ENCODE results near the gene NACA.
"Not testable (repeated sequence)": the region's sequence is repeated elsewhere in the genome, so short reads cannot be mapped to it uniquely, and the experiment has no call there.

NACA gene

DNA sequence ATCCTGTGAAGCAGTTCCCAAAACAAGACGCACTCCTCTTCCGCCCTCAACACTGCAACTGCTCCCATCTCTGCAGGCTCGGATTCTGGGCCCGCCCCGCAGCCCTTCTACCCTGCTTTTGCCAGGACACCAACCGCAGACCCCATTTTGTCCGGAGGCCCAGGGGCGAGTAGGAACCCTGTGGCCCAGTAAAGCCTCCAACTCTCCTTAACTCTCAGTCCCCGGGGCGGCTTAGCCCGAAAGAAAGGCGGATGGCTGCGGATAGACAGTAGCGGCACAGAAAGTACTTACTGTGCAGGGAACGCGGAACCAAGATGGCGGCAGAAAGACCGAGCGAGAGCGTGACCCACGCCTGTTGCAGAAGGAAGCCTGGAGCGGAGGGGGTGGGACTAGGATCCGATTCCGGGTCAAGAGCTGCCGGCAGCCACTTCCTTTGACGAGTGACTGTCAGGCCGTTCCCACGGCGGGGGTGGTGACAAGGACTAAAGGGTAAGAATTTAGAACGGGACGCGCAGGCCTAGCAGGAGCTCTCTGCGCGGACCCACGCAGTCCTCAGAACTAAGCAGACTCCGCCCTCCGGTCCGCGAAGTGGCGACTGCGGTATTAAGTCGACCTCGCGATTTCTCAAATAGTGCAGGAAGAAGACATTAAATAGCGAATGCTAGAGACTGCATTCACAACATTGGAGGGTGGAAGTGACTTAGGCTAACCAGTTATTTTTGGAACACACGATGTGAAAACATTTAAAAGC lies at the start of gene NACA:
Gene NACA (minus strand): TSS at position 328 of the 751 bp plus-strand sequence. CDS start 778 bp downstream, outside the sequence.
- DNase-seq: peak; percentile 98

DNA sequence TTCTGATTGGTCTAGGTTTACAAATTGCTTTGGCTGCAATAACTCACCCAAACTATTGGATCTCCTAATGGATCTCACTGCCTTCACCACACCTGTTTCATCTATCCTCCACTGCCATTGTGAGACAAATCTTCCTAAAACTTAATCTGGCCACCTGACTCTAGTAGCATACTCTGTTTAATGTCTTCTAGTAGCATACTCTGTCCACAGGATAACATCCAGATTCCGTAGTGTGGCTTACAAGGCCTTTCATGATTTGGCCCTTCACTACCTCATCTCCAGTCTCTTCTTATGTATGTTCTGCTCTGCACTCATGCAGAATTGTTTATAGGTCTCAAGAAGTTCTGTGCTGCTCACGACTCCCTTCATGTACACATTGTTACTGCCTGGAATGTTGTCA lies 48.0 kb upstream of the NACA start:
- DNase-seq: no peak

DNA sequence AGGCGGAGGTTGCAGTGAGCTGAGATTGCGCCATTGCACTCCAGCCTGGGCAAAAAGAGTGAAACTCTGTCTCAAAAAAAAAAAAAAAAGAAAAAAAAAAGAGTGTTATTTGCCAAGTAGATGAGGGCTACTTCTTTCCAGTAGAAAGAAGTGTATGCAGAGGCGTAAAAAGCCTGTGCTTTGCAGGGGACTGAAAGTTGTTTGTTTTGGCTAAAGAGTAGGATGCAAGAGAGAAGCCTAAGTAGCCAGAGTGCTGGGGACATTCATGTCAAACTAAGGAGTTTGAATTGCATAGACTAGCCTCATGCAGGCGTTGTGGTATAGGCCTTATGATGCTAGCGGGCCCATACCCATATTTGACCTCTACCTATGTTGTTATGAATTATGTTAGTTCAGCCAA lies 47.5 kb upstream of the NACA start:
- no peak for DNase-seq

DNA sequence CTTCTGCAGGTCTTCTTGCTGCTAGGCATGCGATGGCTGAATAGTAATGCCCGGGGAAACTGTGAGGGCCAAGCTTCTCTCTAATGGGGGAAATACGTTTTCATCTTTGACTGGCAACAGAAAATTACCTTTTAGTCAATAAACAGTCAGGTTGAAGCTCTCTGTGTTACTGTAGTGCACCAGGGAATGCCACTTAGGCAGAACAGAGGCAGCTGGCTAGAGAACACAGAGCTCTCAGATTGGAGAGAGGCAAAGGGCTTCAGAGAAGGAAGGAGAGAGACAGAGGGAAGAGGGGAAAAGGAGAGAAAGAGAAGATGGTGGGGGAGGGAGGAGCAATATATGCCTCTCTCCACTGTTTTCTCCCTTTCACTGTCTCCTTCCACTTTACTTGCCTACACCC lies 44.8 kb upstream of the NACA start:
- no peak for DNase-seq

DNA sequence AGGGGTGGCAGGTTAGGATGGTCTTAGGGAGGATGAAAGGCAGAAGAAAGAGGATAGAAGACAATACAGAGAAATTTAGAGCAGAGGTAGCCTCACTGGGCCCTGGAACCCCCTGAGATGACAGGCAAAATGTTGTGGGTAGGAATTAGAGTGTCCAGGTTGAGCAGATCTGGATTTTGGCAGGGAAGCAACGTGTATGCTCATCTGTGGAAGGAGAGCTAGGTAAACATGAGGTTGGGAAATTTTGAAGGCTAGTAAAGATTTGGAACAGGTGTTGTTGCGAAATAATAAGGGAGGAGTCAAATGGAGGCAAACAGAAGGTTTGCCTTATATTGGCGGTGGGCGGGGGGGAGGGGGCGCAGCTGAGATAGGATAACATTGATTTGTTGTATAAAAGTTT lies 43.3 kb upstream of the NACA start:
- no peak for DNase-seq

DNA sequence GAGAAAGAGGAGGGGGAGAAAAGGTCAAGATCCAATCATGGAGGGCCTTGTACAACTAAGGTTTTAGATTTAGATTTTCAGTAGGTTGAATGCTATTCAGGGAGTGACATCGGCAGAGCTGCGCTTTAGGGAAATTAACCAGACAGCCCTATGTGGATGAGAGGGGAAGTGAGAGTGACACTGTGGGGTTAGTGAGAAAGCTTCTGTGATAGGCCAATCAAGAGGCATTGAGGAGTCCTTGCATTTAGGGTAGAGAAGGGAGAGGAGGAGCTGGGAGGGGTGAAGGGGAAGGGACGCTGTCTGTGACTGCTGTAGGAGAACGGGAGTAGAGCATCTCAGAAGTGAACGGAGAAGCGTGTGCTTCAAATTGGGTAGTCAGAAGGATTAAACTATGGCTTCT lies 41.4 kb upstream of the NACA start:
- DNase-seq: peak; percentile 7

DNA sequence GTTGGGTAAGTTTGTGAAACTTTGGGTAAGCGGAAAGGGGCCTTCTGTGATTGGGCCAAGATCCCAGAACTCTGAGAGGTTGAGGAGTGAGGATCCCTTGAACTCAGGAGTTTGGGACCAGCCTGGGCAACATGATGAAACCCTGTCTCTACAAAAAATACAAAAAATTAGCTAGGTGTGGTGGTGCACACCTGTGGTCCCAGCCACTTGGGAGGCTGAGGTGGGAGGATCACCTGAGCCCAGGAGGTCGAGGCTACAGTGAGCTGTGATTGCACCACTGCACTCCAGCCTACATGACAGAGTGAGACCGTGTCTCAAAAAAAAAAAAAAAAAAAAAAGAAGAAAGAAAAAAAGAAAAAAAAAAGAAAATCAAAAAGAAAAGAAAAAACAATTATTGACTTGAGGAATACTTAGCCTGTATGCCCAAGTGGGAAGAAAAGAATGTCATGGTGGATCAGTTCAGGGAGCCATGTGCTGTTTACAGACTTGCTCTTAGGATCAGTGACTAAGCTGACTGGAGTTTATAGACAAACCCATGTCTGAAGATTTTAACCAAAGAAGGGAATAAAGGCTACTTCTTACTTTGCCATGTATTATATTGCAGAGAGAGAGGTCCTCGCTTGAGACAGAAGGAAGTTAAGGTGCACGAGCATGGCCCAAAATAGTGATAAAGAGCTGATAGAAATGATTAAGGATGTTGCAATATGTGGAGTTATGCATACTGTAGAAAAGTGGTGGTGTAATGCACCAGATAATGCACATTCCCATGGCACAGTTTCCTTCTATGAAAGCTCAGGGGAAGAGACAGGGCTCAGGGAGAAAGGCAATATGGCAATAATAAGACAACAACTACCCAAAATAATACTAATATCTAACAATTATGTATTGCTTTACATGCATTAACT lies 38.9 kb upstream of the NACA start:
- DNase-seq: no peak

DNA sequence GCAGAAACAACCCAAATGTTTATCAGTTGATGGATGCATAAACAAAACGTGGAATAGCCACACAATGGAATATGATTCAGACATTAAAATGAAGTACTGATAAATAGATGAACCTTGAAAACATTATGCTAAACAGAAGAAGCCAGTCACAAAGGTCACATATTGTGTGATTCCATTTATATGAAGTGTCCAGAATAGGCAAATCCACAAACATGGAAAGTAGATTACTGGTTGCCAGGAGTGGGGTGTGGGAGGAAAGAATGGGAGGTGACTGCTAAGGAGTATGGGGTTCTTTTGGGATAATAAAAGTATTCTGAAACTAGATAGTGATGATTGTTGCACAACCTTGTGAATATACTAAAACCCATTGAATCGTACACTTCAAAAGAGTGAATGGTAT lies 36.7 kb upstream of the NACA start:
- no peak for DNase-seq

DNA sequence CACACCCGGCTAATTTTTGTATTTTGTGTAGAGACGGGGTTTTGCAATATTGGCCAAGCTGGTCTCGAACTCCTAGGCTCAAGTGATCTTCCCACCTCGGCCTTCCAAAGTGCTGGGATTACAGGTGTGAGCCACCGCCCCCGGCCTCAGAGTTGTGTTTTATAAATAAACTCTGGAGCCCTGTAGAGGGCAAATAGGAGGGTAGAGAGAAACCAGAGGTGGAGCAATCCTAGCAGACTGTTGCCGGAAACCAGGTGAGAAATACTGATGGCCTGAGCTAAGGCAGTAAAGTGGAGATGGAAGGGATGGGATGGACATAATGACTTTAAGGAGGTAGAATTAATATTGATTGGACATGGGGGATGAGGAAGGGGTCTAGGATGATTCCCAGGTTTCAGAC lies 35.4 kb upstream of the NACA start:
- DNase-seq: no peak

DNA sequence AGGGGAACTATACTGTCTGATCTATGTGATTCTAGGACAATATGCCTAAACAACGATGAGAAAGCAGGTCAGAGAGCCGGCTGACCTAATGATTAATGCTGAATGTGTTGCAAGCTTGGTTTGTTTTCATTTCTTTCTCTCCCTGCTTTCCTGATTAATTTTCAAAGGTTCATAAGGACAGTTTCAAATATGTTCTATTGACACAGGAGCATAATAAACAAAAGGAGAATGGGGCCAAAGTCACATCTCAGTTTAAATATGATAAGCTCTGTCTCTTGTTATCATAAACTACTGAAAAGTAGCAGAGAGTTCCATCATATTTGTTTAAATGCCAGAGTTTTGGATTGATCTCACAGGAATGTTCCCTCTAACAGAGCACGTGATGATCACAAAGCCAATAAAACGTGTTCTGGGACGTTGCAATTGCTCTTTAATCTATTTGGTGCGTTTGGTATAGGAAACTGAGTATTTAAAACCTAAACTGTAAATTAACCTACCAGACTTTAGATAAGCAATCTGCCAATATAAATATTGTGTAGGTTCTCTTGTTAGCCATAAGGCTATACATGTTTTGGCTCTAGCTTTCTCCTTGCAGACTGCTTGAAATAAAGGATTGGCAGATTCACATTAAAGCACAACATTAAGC lies 34.3 kb upstream of the NACA start:
- DNase-seq: no peak

DNA sequence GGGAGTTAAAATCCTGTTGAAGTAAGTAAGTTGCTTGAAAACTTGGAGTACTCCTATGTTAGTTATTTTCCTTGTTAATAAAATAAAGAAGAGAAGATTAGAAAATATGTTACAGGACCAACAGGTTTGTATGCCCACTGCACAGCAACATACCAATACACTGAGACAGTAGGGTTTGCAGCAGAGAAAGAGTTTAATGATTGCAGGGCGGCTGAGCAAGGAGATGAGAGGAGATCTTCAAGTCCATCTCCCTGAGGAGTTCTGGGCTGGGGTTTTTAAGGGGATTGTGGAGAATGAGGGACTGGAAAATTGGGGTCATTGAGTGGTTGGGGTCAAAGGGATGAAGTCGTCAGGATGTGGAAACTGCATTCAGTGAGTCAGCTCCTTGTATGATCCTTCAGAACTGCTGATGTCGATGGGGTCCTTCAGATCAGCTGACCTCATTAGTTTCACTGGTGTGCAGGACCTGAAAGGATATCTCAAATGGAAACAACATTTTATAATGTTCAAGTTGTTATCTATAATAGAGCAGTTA lies 33.7 kb upstream of the NACA start:
- DNase-seq: no peak

DNA sequence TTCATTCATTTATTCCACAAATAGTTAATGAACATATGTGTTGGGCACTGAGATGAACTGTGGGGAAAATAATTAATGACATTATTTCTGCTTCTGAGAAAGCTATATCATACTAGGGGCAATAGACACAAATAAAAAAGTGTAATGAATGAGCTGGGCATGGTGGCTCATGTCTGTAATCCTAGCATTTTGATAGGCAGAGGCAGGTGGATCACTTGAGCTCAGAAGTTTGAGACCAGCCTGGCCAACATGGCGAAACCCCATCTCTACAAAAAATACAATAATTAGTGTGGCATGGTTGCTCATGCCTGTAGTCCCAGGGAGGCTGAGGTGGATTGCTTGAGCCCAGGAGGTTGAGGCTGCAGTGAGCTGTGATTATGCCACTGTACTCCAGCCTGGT lies 32.9 kb upstream of the NACA start:
- not testable (repeated sequence) for DNase-seq

DNA sequence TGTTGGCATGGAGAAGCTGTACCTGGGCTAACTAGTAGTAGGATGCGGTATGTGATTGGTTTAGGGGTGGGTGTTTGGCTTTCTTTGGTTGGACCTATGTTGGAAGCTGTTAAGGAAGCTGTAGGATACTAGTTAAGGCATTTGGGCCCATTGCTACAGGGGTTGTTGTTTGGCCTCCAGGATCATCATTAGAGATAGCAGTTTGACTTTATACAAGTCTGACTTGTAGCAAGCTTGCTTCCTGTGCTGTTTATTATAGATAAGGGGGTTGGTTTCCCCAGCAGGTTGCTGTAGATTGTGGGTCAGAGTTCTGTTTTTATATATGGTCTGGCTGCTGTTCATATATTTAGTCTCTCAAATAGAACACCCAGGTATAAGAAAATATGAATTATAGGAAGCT lies 28.5 kb upstream of the NACA start:
- no peak for DNase-seq

DNA sequence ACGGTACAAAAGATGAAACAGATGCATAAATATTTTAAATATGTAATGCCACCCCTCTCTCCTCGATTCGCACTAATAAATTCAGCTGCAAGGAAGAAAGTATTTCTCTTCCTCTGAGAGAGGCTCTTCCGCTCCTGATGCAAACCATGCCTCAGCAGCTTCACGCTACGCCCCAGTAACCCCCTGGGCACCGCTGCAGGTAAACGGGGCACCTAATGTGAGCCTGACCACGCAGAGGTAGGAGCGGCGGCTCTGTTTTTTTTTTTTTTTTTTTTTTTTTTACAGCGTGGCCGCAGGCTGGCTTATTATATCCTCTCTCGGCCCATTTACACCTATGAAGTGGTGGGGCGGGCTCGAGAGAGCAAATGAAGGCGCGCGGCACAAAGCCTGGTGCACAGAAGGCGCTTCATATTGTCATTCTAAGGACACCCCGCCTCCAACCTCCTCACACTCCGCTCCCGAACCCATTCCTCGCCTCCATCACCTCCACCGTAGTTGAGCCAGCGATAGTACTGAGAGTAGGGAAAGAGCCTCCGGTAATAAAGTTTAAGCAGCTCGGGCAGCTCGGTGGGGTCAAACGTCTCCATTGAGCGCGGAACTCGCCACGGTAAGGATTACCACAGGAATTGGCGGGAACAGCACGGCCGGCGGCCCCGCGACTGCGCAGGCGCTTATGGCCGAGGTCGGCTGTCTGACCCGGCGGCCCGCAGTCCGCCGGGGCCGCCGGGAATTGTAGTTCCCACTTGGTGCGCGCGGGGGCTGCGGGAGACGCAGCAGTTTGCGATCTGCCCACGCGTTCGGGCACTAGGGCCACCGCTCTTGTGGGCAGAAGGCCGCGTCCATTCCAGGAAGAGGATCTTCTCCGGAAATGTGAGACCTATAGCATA lies 26.9 kb upstream of the NACA start, which contains the start of gene PRIM1:
Gene PRIM1 (minus strand): TSS at position 612 of the 887 bp plus-strand sequence. CDS start 25 bp downstream, at position 587.
- DNase-seq: peak; percentile 85

DNA sequence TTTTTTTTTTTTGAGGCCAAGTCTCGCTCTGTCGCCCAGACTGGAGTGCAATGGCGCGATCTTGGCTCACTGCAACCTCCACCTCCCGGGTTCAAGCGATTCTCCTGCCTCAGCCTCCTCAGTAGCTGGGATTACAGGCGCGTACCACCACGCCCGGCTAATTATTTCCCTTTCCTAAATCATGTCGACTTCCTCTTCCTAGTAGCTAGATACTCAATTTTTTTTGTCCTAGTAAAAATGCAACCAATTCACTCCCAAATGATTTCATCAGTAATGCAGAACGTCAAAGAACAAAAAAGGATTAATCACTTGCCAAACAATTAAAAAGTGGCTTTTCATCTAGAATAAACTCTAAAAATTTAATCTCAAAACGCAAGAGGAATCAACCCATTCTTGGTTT lies 25.5 kb upstream of the NACA start:
- not testable (repeated sequence) for DNase-seq

DNA sequence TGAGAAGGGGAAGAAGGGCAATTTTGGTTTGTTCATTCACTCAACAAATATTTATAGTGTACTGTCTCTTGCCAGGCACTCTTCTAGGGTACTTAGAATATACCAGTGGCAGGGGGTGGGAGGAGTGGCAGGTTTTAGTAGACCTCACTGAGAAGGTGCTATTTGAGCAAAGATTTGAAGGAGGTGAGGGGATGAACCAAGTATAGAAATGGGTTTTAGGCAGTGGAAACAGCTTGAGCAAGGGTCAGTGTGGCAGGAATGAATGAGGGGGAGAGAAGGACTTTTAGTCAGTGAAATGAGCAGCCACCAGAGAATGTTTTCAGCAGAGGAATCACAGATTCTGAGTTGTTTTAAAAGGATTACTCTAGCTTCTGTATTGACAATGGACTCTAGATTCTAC lies 24.8 kb upstream of the NACA start:
- DNase-seq: no peak

DNA sequence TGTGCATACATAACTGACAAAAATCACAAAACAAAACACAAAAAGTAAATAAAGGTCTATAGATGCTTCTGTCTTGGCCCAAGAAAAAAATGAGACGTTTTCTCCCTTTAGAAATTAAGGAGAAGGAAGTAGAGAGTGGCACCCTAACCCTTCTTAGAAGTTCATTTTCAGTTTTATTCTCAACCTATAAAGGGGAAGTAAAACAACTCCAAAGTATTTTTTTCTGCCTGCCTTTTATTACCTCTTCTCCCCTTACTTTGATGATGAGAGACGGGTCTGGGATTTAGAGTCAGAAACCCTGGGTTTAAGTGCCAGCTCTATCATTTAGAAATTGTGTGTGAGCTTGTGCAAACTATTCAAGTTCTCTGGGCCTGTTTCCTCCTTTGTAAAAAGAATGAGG lies 24.3 kb upstream of the NACA start:
- DNase-seq: no peak

DNA sequence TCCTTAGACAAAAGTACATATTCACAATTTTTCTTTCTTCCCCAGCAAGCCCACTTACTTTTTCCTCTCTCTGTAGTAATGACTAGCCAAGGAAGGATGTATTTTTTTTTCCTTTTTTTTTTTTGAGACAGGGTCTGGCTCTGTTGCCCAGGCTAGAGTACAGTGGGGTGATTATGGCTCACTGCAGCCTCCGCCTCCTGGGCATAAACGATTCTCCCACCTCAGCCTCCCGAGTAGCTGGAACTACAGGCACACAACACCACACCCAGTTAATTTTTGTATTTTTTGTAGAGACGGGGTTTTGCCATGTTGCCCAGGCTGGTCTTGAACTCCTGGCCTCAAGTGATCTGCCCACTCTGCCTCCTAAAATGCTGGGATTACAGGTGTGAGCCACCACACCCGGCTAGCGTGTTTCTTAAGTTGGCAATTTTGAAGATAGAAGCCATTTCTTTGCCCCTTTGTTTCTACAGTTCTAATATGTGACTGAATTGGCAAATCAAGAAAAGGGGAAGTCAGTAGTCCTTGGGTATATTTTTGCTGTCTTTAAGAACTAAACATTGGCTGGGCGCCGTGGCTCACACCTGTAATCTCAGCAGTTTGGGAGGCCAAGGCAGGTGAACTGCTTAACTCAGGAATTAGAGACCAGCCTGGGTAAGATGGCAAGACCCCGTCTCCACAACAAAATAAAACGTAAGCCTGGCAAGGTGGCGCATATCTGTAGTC lies 3.2 kb upstream of the NACA start:
- DNase-seq: no peak

DNA sequence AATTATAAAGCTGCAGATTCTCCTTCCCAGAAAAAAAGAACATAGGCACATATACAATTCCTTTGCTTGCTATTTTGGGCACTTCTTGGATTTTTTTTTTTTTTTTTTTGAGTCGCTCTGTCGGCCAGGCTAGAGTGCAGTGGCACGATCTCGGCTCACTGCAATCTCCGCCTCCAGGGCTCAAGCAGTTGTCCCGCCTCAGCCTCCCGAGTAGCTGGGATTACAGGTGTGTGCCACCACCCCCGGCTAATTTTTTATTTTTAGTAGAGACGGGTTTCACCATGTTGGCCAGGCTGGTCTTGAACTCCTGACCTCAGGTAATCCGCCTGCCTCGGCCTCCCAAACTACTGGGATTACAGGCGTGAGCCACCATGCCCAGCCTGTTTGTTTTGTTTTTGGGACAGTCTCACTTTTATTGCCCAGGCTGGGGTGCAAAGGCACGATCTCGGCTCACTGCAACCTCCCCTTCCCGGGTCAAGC lies 1.1 kb upstream of the NACA start:
- not testable (repeated sequence) for DNase-seq

DNA sequence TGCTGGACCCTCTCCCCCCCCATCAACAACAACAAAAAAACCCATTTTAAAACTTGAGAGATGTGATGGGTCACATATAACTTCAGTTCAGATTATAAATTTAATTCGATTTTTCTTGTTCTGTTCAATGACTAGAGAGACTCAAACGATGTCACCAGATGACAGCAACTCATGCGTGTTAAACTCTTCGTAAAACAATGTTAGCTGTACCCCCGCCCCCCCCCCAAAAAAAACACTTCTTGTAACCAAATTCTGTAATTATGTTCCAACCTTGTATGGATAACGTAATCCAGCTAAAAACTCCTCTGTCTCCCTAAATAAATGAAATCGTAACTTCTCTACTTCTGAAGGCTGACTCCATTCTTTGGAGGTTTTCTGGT lies 614 bp upstream of the NACA start:
- DNase-seq: no peak

DNA sequence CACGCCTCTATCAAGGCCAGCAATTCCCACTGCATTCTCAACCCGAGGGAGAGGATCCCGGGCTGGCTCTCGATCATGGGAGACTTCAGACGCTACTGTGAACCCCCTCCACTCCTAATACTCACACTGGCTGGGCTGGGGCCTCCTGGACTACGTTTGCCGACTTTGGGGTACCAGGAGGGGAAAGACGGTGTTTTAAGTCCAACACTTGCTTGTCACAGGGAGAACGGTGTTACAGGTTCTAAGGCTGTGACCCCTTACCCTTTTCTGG lies 463 bp downstream of the NACA start:
- no peak for DNase-seq
